ENCODE measurements around the gene SNRNP40.

SNRNP40 gene

GRCh38 chr1:31296486-31297276 is at the start of gene SNRNP40, which contains the start of gene ZCCHC17:
TSS of gene SNRNP40 (minus strand) at chr1:31296788. CDS start at chr1:31296751, 37 bp downstream.
TSS of gene ZCCHC17 (plus strand) at chr1:31297032. CDS start at chr1:31310099, 13,067 bp downstream.
- DNase-seq (ENCODE audit: extremely low spot score, insufficient read length, low read depth) = peak; percentile 99
- FAIRE-seq = peak; percentile 99

- FAIRE-seq = no peak
- DNase-seq (ENCODE audit: extremely low spot score, insufficient read length, low read depth) = no peak
These were observed 49.0 kb upstream of the SNRNP40 start for GRCh38 chr1:31345635-31346034.

GRCh38 chr1:31344503-31344902 is 47.9 kb upstream of the SNRNP40 start:
- DNase-seq (ENCODE audit: extremely low spot score, insufficient read length, low read depth) = no peak
- no peak for FAIRE-seq

GRCh38 chr1:31336687-31337467 is 40.3 kb upstream of the SNRNP40 start:
- DNase-seq (ENCODE audit: extremely low spot score, insufficient read length, low read depth) (no peak), FAIRE-seq (no peak)

- DNase-seq (ENCODE audit: extremely low spot score, insufficient read length, low read depth) = no peak
- peak; percentile 67 for FAIRE-seq
These were observed 38.4 kb upstream of the SNRNP40 start for GRCh38 chr1:31335007-31335406.

GRCh38 chr1:31327381-31327780 is 30.8 kb upstream of the SNRNP40 start:
- FAIRE-seq (peak; percentile 46), DNase-seq (ENCODE audit: extremely low spot score, insufficient read length, low read depth) (no peak)

GRCh38 chr1:31326461-31326860 is 29.9 kb upstream of the SNRNP40 start:
- no peak for FAIRE-seq
- DNase-seq (ENCODE audit: extremely low spot score, insufficient read length, low read depth) = no peak

GRCh38 chr1:31324992-31325391 is 28.4 kb upstream of the SNRNP40 start:
- DNase-seq (ENCODE audit: extremely low spot score, insufficient read length, low read depth) = no peak
- FAIRE-seq = no peak

GRCh38 chr1:31324093-31324492 is 27.5 kb upstream of the SNRNP40 start:
- no peak for FAIRE-seq
- DNase-seq (ENCODE audit: extremely low spot score, insufficient read length, low read depth) = no peak

GRCh38 chr1:31318146-31318545 is 21.6 kb upstream of the SNRNP40 start:
- FAIRE-seq (no peak), DNase-seq (ENCODE audit: extremely low spot score, insufficient read length, low read depth) (no peak)

- FAIRE-seq (no peak), DNase-seq (ENCODE audit: extremely low spot score, insufficient read length, low read depth) (no peak)
These were observed 19.3 kb upstream of the SNRNP40 start for GRCh38 chr1:31315902-31316301.

- no peak for FAIRE-seq
- no peak for DNase-seq (ENCODE audit: extremely low spot score, insufficient read length, low read depth)
These were observed 13.6 kb upstream of the SNRNP40 start for GRCh38 chr1:31310198-31310597.

GRCh38 chr1:31308036-31308435 is 11.4 kb upstream of the SNRNP40 start:
- DNase-seq (ENCODE audit: extremely low spot score, insufficient read length, low read depth) = no peak
- FAIRE-seq = no peak

- FAIRE-seq (no peak), DNase-seq (ENCODE audit: extremely low spot score, insufficient read length, low read depth) (no peak)
These were observed 9.7 kb upstream of the SNRNP40 start for GRCh38 chr1:31306278-31306677.

- no peak for FAIRE-seq
- no peak for DNase-seq (ENCODE audit: extremely low spot score, insufficient read length, low read depth)
These were observed 6.3 kb upstream of the SNRNP40 start for GRCh38 chr1:31302709-31303441.

GRCh38 chr1:31300193-31300592 is 3.6 kb upstream of the SNRNP40 start:
- no peak for FAIRE-seq
- no peak for DNase-seq (ENCODE audit: extremely low spot score, insufficient read length, low read depth)

- FAIRE-seq = no peak
- DNase-seq (ENCODE audit: extremely low spot score, insufficient read length, low read depth) = no peak
These were observed 2.8 kb upstream of the SNRNP40 start for GRCh38 chr1:31299365-31299764.

- DNase-seq (ENCODE audit: extremely low spot score, insufficient read length, low read depth) (no peak), FAIRE-seq (no peak)
These were observed 974 bp upstream of the SNRNP40 start for GRCh38 chr1:31297277-31298247.

- FAIRE-seq = no peak
- DNase-seq (ENCODE audit: extremely low spot score, insufficient read length, low read depth) = no peak
These were observed 608 bp downstream of the SNRNP40 start for GRCh38 chr1:31295874-31296485.
